GM18520 (cell line): ENCODE results near the gene ESR1.

ENCODE experiments used
- ATAC-seq: cut with Tn5 transposase; IDR thresholded peaks from one replicate; pipeline ENCODE4 v1.9.1; 2021; ENCODE audit not compliant: unreplicated experiment

ESR1 gene

DNA sequence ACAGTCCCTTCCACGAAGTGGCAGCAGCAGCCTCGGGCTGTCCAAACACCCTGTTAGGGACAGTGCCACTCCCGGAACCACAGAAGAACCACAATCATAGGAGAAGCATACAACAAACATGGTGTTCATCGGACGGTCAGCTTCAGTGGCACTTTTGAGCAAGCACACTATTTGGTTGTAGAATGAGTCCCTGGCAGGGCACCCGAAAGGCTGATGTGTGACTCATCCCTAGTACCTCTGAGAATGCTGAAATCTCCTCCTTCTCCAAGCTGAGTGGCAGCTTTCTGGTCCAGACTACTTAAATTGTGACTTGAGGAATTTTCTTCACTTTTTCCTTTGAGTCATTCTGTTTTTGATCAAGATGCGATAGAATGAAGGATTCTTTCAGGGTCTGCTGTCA, 282.5 kb downstream of the ESR1 start:
- ATAC-seq = no peak

- no peak for ATAC-seq
These were observed 283.7 kb downstream of the ESR1 start for GRCh38 chr6:152091201-152091600.

DNA sequence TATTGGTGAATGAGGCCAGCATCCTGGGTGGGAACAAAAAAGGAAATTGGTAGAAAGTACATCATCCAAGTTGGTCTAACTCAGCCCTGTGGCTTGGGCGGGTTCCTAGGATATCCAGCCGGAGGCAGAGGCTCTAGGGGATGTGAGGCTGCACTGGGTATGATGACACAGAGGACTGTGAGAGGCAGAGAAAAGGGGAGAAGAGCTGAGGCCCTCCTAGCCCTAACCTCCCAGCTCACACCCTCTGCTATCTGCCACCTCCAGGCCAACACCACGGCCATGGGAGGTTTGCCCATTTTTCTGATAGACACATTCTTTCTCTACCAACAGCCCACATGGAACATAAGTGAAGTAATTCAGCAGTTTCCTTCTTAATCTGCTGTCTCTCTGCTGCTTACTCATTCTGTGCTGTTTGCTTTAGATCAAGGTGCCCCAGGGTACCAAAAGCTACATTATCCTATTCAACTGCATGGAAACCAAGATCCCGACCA, 284.4 kb downstream of the ESR1 start:
- ATAC-seq = no peak

DNA sequence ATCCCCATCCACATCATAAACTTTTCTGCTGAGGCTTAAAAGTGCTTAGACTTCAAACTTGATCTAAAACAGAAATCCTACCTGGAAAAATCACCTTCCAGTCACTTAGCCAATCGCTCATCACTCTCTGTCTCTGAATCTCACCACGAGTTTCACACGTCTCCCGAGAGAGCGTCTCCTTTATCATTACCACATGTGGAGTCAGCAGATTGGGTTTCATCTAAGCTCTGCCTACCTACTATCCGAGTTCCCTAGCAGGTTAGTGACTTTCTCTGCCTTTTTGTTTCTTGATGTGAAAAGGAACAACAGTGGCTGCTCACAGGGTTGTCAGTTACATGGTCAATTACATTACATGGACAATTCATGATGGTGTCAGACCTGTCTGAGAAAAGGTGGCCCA, 286.2 kb downstream of the ESR1 start:
- ATAC-seq = no peak

DNA sequence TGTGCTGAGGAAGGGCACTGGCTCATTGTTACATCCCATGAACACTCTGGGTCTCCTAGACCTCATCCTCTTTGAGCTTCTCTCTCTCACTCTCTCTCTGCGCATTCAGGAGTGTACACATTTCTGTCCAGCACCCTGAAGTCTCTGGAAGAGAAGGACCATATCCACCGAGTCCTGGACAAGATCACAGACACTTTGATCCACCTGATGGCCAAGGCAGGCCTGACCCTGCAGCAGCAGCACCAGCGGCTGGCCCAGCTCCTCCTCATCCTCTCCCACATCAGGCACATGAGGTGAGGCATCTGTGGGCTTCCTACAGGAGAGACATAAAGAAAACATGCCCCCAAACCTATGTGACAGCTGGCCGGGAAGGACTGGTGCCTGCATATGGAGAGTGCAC, 286.8 kb downstream of the ESR1 start:
- ATAC-seq = no peak

- no peak for ATAC-seq
These were observed 287.6 kb downstream of the ESR1 start for GRCh38 chr6:152094992-152095592.

DNA sequence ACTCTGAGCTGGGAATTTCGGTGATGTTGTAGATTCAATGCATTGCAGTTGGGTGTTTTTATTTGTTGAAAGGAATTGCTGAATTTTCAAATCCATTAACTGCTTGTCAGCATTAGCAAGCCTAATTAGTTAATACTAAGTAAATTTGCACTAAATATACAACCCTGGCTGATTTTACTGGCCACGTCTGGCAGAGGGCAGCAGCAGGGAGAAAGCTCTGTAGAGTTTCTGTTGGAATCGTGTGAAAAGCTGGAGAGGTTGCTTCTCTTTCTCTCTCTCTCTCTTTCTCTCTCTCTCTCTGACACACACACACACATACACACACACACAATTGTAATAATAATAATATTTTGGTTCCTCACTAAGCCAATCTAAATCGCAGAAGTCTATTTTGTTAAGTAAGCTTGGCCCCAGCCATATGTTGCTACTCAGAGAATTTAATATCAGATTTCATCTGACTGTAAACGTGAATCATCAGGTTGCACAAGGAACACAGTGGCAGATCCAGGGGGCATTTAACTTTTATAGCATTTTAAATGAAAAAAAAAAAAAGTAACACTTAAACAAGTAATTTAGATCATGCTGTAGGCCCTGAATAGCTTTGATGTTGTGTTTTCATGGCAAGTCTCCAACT, 289.5 kb downstream of the ESR1 start:
- ATAC-seq = no peak

DNA sequence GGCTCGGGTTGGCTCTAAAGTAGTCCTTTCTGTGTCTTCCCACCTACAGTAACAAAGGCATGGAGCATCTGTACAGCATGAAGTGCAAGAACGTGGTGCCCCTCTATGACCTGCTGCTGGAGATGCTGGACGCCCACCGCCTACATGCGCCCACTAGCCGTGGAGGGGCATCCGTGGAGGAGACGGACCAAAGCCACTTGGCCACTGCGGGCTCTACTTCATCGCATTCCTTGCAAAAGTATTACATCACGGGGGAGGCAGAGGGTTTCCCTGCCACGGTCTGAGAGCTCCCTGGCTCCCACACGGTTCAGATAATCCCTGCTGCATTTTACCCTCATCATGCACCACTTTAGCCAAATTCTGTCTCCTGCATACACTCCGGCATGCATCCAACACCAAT, 291.2 kb downstream of the ESR1 start:
- no peak for ATAC-seq

DNA sequence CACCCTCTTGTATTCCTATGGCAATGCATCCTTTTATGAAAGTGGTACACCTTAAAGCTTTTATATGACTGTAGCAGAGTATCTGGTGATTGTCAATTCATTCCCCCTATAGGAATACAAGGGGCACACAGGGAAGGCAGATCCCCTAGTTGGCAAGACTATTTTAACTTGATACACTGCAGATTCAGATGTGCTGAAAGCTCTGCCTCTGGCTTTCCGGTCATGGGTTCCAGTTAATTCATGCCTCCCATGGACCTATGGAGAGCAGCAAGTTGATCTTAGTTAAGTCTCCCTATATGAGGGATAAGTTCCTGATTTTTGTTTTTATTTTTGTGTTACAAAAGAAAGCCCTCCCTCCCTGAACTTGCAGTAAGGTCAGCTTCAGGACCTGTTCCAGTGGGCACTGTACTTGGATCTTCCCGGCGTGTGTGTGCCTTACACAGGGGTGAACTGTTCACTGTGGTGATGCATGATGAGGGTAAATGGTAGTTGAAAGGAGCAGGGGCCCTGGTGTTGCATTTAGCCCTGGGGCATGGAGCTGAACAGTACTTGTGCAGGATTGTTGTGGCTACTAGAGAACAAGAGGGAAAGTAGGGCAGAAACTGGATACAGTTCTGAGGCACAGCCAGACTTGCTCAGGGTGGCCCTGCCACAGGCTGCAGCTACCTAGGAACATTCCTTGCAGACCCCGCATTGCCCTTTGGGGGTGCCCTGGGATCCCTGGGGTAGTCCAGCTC, 292.1 kb downstream of the ESR1 start:
- no peak for ATAC-seq

- no peak for ATAC-seq
These were observed 292.7 kb downstream of the ESR1 start for GRCh38 chr6:152100183-152100618.

GRCh38 chr6:152107973-152108372, 300.5 kb downstream of the ESR1 start:
- ATAC-seq = no peak

GRCh38 chr6:152110886-152111820, 303.7 kb downstream of the ESR1 start:
- no peak for ATAC-seq

DNA sequence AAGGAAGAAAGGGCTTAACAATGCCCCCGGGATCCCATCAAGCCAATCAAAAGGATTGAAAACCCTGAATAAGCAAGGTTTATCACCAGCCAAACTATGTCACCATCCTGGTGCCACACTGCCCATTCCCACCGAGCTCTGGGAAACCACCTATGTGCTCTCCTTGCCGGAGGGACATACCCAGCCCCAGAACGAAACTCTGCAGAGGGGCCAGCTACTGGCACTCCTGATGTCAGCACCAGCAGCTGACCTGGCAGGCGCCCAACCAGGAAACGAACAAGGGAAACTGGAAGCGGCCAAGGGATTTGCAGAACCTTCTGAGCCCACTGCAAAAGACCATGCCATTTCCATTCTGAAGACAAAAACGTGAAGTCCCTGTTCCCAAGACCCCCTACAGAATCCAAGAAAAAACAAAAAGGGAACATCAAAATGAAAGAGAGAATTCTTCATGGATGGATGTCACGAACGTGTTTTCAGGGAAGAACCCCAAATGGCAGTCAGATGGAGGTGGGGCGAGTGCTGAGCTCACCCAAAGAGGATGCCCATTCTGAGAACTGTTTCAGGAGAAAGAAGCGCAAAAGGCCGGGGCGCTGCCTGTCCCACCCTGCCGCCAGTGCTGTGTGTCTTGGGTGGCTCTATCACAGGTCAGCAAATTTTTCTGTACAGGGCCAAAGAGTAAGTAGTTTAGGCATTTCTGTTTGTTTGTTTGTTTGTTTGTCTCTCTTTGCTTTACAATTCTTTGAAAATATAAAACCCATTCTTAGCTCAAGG, 305.2 kb downstream of the ESR1 start:
- ATAC-seq = no peak

GRCh38 chr6:152117156-152118133, 310.0 kb downstream of the ESR1 start:
- peak; percentile 76 for ATAC-seq

- no peak for ATAC-seq
These were observed 310.7 kb downstream of the ESR1 start for GRCh38 chr6:152118224-152118623.

DNA sequence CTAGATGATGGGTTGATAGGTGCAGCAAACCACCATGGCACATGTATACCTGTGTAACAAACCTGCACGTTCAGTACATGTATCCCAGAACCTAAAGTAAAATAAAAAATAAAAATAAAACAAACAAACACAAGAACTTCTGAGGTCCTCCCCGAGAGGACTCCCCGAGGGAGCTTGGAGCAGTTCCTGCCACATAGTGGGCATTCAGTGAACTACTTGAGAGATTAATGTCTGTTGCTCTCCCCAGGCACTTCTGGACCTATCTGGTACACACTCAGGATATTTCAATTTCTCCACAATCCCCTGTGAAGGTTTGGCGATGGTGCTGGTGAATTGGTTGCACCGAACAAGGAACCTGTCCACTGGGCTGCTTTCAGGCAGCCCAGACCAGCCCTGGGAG, 311.2 kb downstream of the ESR1 start:
- no peak for ATAC-seq

DNA sequence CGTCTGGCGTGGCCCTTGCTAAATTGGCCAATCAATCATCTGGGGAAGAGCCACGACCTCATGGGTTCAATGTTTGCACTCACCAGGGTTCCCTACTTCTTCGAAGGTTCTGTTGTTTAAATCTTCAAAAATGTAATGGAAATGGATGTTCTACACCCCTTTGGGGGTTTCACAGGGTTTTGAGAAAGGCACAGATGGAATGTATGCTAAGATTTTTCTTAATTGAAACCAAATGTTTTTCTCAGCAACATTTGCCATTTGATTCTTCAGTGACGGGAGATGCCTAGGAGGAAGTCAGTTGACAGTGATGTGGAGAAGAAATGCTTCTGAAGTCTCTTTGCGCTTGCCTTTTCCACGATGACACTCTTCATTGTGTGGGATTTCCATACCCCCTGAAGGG, 312.3 kb downstream of the ESR1 start:
- no peak for ATAC-seq

- ATAC-seq = no peak
These were observed 314.4 kb downstream of the ESR1 start for GRCh38 chr6:152121910-152122309.

DNA sequence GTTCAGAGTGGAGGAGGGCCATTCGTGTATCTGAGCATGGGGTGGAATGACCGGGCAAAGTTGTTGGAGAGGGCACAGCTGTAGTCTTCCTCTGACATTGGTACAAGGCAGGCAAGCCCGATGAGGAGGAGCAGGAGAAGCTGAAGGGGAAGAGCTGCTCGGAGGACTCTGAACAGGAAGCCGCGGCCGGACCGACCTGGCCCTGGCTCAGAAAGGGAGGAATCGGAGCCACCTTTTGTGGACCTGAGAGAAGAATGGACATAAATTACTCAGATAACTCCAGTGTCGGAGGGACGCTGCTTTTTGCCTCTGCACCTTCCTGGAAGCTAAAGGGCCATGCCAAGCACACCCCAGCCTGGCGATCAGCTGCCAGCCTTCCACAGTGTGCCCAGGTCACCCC, 315.0 kb downstream of the ESR1 start:
- ATAC-seq = no peak
